A673 (cell line): ENCODE measurements around the gene HOMER1. TPM values are rescaled to one million over a fixed set of nuclear protein-coding genes. Genes with fewer than 3 reads are reported as not detected.

Experiments used
- BruUV-seq: library from RNA; stranded (reverse); fragments of 400-500 nt; replicated peaks from 2 replicates; lab custom pipeline; 2021; lab: Mats Ljungman, UMichigan
- CTCF ChIA-PET: fragments of 300-600 bp; sonication (Branson Sonifier 250); formaldehyde crosslinking; loops from one replicate; lab custom pipeline; 2022; ENCODE audit warnings: antibody characterized with exemption; lab: Charles Lee
- POLR2A ChIA-PET: fragments of 300-600 bp; sonication (Branson Sonifier 250); formaldehyde crosslinking; loops from one replicate; lab custom pipeline; 2022; ENCODE audit warnings: antibody characterized with exemption; ENCODE audit not compliant: low non-redundant PET; lab: Charles Lee
- DNase-seq: peaks from one replicate; pipeline ENCODE4 v3.0.0-alpha.2; 2015; ENCODE audit warnings: low spot score
- H3K27ac ChIP-seq: fragments of 200-600 bp; sonication (generic); 2 replicates; pipeline ENCODE4 v1.5.1; 2016; ENCODE audit warnings: mixed run types, low read depth, mild to moderate bottlenecking, mixed read lengths, antibody characterized with exemption, low read length; ENCODE audit not compliant: poor library complexity, severe bottlenecking
- H3K27me3 ChIP-seq: fragments of 200-600 bp; sonication (generic); replicated peaks from 2 replicates; pipeline ENCODE4 v1.6.1; 2017; ENCODE audit warnings: mixed run types, low read depth, mild to moderate bottlenecking, mixed read lengths, antibody characterized with exemption, low read length; ENCODE audit not compliant: insufficient read depth, poor library complexity
- H3K36me3 ChIP-seq: fragments of 200-600 bp; sonication (generic); 2 replicates; pipeline ENCODE4 v1.6.1; 2016; ENCODE audit warnings: mixed run types, mild to moderate bottlenecking, mixed read lengths, antibody characterized with exemption, low read length; ENCODE audit not compliant: insufficient read depth, poor library complexity, severe bottlenecking
- H3K4me1 ChIP-seq: fragments of 200-600 bp; sonication (generic); 2 replicates; pipeline ENCODE4 v1.6.1; 2017; ENCODE audit warnings: mixed run types, mild to moderate bottlenecking, mixed read lengths, antibody characterized with exemption, low read length; ENCODE audit not compliant: insufficient read depth, poor library complexity, severe bottlenecking
- H3K4me3 ChIP-seq: fragments of 200-600 bp; sonication (generic); 2 replicates; pipeline ENCODE4 v1.5.1; 2016; ENCODE audit warnings: low read depth, mixed run types, mild to moderate bottlenecking, mixed read lengths, low read length; ENCODE audit not compliant: poor library complexity, severe bottlenecking
- H3K9me3 ChIP-seq: fragments of 200-600 bp; sonication (generic); 2 replicates; pipeline ENCODE4 v1.6.1; 2016; ENCODE audit warnings: mixed run types, low read depth, mild to moderate bottlenecking, mixed read lengths, antibody characterized with exemption, low read length; ENCODE audit not compliant: poor library complexity, severe bottlenecking
- EZH2 ChIP-seq: fragments of 200-600 bp; sonication (generic); IDR thresholded peaks from 2 replicates; pipeline ENCODE4 v1.6.1; 2017; ENCODE audit warnings: borderline replicate concordance, low read depth, mild to moderate bottlenecking, mixed read lengths, antibody characterized with exemption, low read length; ENCODE audit not compliant: poor library complexity, severe bottlenecking
- intact Hi-C: fragments of 100-400 bp; cut with micrococcal nuclease; formaldehyde crosslinking; loops from one replicate; pipeline ENCODE4 v1.10.0; 2022; ENCODE audit not compliant: unreplicated experiment
- total RNA-seq: library from RNA; stranded (reverse); gene quantifications from 2 replicates; pipeline ENCODE4 v1.2.3, GENCODE V29; 2021
- TF ChIP-seq, protein P1 (sequence below): fragments of 300-800, 200-600 bp; sonication (generic); conservative IDR thresholded peaks from 2 replicates; pipeline ENCODE4 v1.5.1; 2017; ENCODE audit warnings: low read depth, mild to moderate bottlenecking, antibody characterized with exemption, low read length, moderate library complexity, mixed read lengths

Gene HOMER1
- total RNA-seq, 1 experiment from 2014 or later: 34.0 TPM

DNA sequence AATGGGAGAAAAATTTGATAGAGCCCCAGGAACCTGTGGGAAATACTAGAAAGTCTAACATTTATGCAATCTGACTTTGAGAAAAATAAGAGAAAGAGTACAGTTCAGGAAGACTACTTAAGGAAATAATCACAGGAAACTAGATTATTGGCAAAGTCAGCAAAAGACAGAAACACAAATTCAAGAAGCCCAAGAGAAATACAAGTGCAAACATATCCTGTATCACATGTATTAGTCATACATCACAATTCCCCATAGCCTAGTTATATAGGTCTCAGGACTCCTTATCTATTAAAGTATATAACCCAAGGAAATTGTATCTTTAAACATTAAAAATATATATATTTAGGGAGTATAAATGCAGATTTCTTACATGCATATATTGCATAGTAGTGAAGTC lies 100.8 kb downstream of the HOMER1 start:
- Histone ChIP-seq H3K4me3 (no peak overlapping the region), H3K27ac (no peak overlapping the region), H3K9me3 (peaks cover 17% of the 10 kb centered on the region), H3K36me3 (peaks cover 3% of the 10 kb centered on the region), H3K27me3 (no peaks in the 10 kb centered on the region), H3K4me1 (peaks cover 16% of the 10 kb centered on the region)
- no TSS peak for BruUV-seq
- no peak for DNase-seq
- intact Hi-C loops: no loop called here
- CTCF ChIA-PET: no interaction called here
- TF ChIP-seq, protein P1, sequence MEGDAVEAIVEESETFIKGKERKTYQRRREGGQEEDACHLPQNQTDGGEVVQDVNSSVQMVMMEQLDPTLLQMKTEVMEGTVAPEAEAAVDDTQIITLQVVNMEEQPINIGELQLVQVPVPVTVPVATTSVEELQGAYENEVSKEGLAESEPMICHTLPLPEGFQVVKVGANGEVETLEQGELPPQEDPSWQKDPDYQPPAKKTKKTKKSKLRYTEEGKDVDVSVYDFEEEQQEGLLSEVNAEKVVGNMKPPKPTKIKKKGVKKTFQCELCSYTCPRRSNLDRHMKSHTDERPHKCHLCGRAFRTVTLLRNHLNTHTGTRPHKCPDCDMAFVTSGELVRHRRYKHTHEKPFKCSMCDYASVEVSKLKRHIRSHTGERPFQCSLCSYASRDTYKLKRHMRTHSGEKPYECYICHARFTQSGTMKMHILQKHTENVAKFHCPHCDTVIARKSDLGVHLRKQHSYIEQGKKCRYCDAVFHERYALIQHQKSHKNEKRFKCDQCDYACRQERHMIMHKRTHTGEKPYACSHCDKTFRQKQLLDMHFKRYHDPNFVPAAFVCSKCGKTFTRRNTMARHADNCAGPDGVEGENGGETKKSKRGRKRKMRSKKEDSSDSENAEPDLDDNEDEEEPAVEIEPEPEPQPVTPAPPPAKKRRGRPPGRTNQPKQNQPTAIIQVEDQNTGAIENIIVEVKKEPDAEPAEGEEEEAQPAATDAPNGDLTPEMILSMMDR: no peak
- TF ChIP-seq EZH2: no peak
- POLR2A ChIA-PET: no interaction called here

DNA sequence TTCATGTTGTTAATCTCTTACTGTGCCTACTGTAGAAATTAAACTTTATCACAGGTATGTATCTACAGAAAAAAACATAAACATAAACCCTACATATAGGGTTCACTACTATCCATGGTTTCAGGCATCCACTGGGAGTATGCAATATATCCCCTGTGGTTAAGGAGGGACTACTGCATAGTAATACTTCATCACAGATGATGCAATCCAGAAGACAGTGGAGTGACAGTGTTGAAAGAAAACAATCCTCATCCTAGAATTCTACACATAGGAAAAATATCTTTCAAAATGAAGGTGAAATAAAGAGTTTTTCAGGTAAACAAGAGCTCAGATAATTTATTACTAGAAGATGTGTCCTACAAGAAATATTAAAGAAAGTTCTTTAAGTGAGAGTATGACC lies 105.9 kb downstream of the HOMER1 start:
- POLR2A ChIA-PET: no interaction called here
- no peak overlapping the region for H3K4me3 ChIP-seq
- intact Hi-C loops: no loop called here

DNA sequence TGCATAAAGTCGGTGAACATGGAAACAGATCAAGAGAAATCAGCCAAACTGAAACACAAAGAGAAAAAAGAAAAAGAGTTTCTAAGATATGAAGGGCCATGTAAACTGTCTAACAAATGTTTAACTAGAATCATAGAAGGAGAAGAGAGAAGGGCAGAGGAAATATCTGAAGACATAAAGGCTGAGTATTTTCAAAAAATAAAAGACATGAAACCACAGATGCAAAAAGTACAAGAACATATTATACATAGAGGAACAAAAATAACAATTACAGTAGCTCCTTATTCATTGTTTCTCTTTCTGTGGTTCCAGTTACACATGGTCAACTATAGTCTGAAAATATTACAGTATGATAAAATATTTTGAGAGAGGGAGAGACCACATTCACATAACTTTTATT lies 106.3 kb downstream of the HOMER1 start:
- peaks cover 12% of the 10 kb centered on the region for H3K36me3 ChIP-seq
- H3K27me3 ChIP-seq: no peaks in the 10 kb centered on the region
- DNase-seq: no peak
- CTCF ChIA-PET: no interaction called here
- intact Hi-C loops: no loop called here
- no peaks in the 10 kb centered on the region for H3K4me1 ChIP-seq
- TF ChIP-seq, protein P1: no peak
- TF ChIP-seq EZH2: no peak
- H3K27ac ChIP-seq: no peak overlapping the region
- BruUV-seq: no TSS peak
- H3K4me3 ChIP-seq: no peak overlapping the region
- POLR2A ChIA-PET: no interaction called here
- peaks cover 25% of the 10 kb centered on the region for H3K9me3 ChIP-seq

More for the DNA sequence above, 105.9 kb downstream of the HOMER1 start:
- Histone ChIP-seq H3K36me3 (peaks cover 12% of the 10 kb centered on the region), H3K4me1 (no peaks in the 10 kb centered on the region), H3K9me3 (peaks cover 25% of the 10 kb centered on the region), H3K27ac (no peak overlapping the region), H3K27me3 (no peaks in the 10 kb centered on the region)
- DNase-seq: no peak
- no TSS peak for BruUV-seq
- TF ChIP-seq, protein P1: no peak
- TF ChIP-seq EZH2: no peak
- CTCF ChIA-PET: no interaction called here
